ENCODE data around the gene ZBTB45. TPM values are rescaled to one million over a fixed set of nuclear protein-coding genes. Genes with fewer than 3 reads are reported as not detected.

The ZBTB45 gene
- total and polyA plus RNA-seq, 2 donors (not counting 1 experiment from before 2014, with no cell fraction given) = 12.6 to 20.9 TPM

DNA sequence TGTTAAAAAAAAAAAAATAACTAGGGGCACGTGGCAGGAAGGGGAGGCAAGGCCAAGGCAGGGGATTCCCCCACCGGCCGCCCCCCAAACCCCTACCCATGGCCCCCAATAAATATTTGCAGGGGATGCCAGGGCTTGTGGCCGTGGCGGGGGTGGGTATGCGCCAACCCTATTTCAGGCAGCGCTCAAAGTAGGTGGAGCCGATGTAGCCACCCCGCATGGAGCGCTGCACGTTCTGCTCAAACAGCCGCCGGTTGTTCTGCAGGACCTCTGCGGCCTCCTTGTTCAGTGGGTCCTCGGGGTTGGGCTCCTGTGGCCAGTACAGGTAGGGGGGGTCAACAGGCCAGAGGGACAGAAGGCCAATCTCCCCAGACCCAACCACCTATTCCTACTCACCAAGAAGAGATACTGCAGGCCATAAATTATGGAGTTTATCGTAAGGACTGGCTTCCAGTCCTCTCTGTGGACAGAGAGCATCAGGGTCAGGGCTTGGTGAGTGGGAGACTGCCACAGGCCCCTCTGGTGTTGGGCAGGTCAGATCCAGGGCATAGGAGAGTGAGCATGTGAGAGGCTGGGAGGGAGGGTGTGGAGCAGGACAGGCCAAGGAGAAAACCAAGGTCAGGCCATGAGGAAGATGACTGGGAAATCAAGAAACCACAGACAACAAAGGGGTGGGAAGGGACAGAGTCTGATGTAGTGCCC lies 36.5 kb upstream of the ZBTB45 start:
- Mint-ChIP-seq H3K27me3 (no peaks in the 10 kb centered on the region), H3K4me1 (peaks cover 62% of the 10 kb centered on the region), H3K27ac (peak overlapping the region; percentile 88), H3K9me3 (ENCODE audit: insufficient read depth) (no peaks in the 10 kb centered on the region), H3K4me3 (peak overlapping the region; percentile 96)
- DNase-seq (peak; percentile 36), ATAC-seq (ENCODE audit: low read depth) (no peak)
- POLR2A ChIA-PET = interaction anchor here (2.1 kb wide), 1 partner anchor 16 kb away, joined by 13 read pairs; the partner anchor contains the start of gene MZF1
- no peak for TF ChIP-seq EZH2 (IDR thresholded peaks at IDR 0.05; ENCODE audit: borderline replicate concordance, insufficient read depth, low read depth, low read length, poor library complexity, severe bottlenecking)
- TF ChIP-seq, protein P1, sequence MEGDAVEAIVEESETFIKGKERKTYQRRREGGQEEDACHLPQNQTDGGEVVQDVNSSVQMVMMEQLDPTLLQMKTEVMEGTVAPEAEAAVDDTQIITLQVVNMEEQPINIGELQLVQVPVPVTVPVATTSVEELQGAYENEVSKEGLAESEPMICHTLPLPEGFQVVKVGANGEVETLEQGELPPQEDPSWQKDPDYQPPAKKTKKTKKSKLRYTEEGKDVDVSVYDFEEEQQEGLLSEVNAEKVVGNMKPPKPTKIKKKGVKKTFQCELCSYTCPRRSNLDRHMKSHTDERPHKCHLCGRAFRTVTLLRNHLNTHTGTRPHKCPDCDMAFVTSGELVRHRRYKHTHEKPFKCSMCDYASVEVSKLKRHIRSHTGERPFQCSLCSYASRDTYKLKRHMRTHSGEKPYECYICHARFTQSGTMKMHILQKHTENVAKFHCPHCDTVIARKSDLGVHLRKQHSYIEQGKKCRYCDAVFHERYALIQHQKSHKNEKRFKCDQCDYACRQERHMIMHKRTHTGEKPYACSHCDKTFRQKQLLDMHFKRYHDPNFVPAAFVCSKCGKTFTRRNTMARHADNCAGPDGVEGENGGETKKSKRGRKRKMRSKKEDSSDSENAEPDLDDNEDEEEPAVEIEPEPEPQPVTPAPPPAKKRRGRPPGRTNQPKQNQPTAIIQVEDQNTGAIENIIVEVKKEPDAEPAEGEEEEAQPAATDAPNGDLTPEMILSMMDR (IDR thresholded peaks at IDR 0.05) = no peak
- intact Hi-C loops (cut with micrococcal nuclease) = loop anchor here (1.0 kb wide), 2 partner anchors 12 to 37 kb away; partner anchors contain the start of genes TRIM28 and ZBTB45
- 96% methylated on average over 8 of the region's 16 CpGs for WGBS (ENCODE audit: insufficient coverage)
- Histone ChIP-seq H3K27me3 (replicated peaks in 1 of 4; ENCODE audit: control extremely low read depth in 1 of 4, control insufficient read depth in 3 of 4, insufficient read depth in 4 of 4, low read length in 3 of 4) (no peaks in the 10 kb centered on the region), H3K9me3 (ENCODE audit: control extremely low read depth in 1 of 3, control insufficient read depth in 2 of 3, insufficient read depth in 1 of 3, low read length in 2 of 3) (no peaks in the 10 kb centered on the region), H4K20me1 (ENCODE audit: control insufficient read depth, insufficient read depth, low read length, poor library complexity, severe bottlenecking) (peaks cover 16% of the 10 kb centered on the region), H3K4me2 (replicated peaks; ENCODE audit: low read depth, low read length, poor library complexity, severe bottlenecking) (peak overlapping the region; percentile 97), H3K27ac (ENCODE audit: low read length in 2 of 2) (peak overlapping the region; percentile 94 to 98), H2AFZ (ENCODE audit: insufficient read depth, low read depth, low read length, poor library complexity, severe bottlenecking) (no peak overlapping the region), H3K4me3 (ENCODE audit: control extremely low read depth in 1 of 5, extremely low read depth in 1 of 5, insufficient read depth in 1 of 5, low read depth in 2 of 5, low read length in 4 of 5) (peak overlapping the region in 1 of 5 experiments; percentile 75), H3K79me2 (ENCODE audit: control insufficient read depth, insufficient read depth, low read length) (peaks cover 43% of the 10 kb centered on the region), H3K36me3 (replicated peaks in 1 of 2; ENCODE audit: control extremely low read depth in 1 of 2, control insufficient read depth in 1 of 2, extremely low read depth in 1 of 2, insufficient read depth in 2 of 2, low read length in 1 of 2) (peaks cover 6 to 31% of the 10 kb centered on the region in 2 experiments), H3K9ac (ENCODE audit: low read length) (no peak overlapping the region), H3K4me1 (ENCODE audit: control insufficient read depth in 2 of 2, insufficient read depth in 2 of 2, low read length in 2 of 2) (peaks cover 32 to 48% of the 10 kb centered on the region in 2 donors)
- CTCF ChIA-PET = interaction anchor here (1.2 to 3.3 kb wide), 4 partner anchors 8 to 36 kb away, joined by 3 to 20 read pairs (median 10); partner anchors contain the start of genes TRIM28 and ZBTB45
